ENCODE measurements around the gene ZFYVE26.

The ZFYVE26 gene

DNA sequence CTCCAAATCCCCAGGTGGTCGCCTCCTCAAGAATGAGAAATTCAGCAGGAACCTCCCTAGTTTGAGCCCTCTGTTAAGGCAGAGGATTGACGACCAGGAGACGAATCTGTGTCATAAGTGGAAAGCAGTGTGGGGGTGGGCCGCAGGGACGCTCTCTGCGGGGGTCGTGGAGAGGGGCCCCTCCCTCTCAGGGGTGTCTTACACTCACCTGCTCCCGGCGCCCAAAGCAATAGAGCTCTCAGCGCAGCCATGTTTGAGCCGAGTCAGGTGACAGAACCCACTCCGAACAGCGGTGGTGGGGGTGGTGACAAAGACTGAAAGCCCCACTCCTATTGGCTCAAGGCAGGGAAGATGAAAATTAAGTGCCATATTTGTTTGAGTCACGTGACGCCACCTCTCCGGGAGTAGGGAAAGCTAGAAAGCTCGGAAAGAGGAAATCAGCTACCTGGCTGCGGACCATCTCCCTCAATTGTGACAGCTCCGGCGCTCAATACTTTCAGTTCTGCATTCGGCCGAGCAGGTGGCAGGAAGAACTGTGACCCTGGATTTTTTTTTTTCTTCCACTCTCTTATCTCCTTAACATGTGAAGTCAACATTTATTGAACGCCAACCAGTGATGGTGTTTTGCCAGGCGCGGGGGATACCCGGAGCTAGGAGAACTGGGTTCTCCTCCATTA lies at the start of gene ZFYVE26:
Gene ZFYVE26, minus strand, starts transcription at position 265 of the 677 bp plus-strand sequence. CDS start 627 bp downstream, outside the sequence.
- Histone ChIP-seq H3K4me3 (ENCODE audit: low read length) (peak within 1 kb of the TSS; percentile 83), H3K27me3 (ENCODE audit: control insufficient read depth, insufficient read depth, low read length) (no peaks in the 10 kb centered on the region), H3K9ac (ENCODE audit: low read length) (peak within 1 kb of the TSS; percentile 92), H3K36me3 (ENCODE audit: control insufficient read depth, insufficient read depth, low read length) (no peaks in the 10 kb centered on the region), H3K9me3 (ENCODE audit: control insufficient read depth, low read length) (no peaks in the 10 kb centered on the region), H3K4me1 (ENCODE audit: control insufficient read depth, insufficient read depth, low read length) (peaks cover 13% of the 10 kb centered on the region)

DNA sequence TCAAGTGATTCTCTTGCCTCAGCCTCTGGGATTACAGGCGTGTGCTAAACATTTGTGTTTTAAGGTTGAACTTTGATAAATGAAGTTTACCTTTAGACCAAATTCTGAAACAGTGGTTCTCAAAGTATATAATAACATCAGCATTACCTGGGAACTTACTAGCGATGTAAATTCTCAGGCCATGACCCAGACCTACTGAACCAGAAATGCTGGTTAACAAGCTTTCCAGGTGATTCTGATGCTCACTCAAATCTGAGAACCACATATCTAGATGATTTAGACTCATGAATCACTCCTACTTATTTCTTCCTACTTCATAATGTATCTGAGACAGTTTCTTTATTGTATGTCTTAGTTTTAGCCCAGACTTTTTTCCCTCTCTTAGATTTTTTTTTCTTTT lies 46.8 kb upstream of the ZFYVE26 start:
- no peaks in the 10 kb centered on the region for H3K27me3 ChIP-seq (ENCODE audit: control insufficient read depth, insufficient read depth, low read length)
- no peaks in the 10 kb centered on the region for H3K9me3 ChIP-seq (ENCODE audit: control insufficient read depth, low read length)
- no peaks in the 10 kb centered on the region for H3K36me3 ChIP-seq (ENCODE audit: control insufficient read depth, insufficient read depth, low read length)
- H3K4me3 ChIP-seq (ENCODE audit: low read length) = no peak overlapping the region
- H3K4me1 ChIP-seq (ENCODE audit: control insufficient read depth, insufficient read depth, low read length) = peaks cover 6% of the 10 kb centered on the region
- no peak overlapping the region for H3K9ac ChIP-seq (ENCODE audit: low read length)

DNA sequence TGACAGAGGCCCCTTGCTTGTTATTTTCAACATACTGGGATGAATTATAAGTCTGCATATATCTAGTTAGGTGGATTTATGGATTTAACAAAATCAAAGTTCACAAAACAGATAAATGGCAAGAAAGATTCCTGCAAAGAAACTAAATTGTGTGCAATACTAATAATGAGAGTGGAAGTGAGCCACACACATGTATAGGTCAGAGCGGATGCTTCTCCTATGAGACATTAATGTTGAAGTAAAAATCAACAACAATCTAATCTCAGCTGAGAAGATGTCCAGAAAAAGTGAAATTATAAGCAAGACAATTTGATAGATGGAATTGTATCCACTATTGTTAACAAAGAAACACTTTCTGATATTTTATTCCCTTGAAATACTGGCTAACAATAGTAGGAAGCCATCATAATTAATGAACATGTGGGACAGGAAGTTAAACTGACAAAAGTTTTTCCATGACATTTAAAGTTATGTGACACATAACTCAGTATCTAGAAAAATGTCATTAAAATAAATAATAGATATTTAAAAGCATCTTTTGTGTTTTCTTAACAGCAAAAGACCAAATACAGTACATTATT lies 42.9 kb upstream of the ZFYVE26 start:
- Histone ChIP-seq H3K27me3 (ENCODE audit: control insufficient read depth, insufficient read depth, low read length) (no peaks in the 10 kb centered on the region), H3K9ac (ENCODE audit: low read length) (no peak overlapping the region), H3K4me3 (ENCODE audit: low read length) (no peak overlapping the region), H3K9me3 (ENCODE audit: control insufficient read depth, low read length) (no peaks in the 10 kb centered on the region), H3K4me1 (ENCODE audit: control insufficient read depth, insufficient read depth, low read length) (no peaks in the 10 kb centered on the region), H3K36me3 (ENCODE audit: control insufficient read depth, insufficient read depth, low read length) (no peaks in the 10 kb centered on the region)

DNA sequence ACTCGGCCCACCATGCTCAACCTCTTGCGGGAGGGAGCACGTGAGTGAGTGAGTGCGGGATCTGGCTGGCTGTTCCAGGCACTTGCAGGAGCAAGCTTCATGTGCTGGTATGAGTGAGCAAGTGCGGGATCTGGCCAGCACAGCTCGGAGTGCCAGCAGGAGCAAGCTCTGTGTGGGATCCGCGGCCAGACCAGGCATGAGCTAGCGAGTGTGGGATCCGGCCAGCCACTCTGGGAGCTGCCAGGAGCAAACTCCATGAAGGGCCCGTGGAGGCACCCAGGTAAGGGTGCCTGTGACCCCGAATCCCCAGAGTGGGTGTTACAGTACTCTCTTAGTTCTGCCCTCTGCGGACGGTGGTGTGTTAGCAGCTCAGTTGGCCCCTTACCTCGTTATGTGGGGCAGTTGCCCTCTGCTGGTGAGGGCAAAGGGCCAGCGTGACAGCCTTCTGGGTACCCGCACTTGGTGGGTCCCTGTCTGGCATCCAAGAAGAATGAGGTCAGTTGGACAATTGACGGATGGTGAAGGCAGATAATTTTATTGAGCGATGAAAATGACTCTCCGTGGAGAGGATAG lies 41.5 kb upstream of the ZFYVE26 start:
- no peaks in the 10 kb centered on the region for H3K4me1 ChIP-seq (ENCODE audit: control insufficient read depth, insufficient read depth, low read length)
- no peak overlapping the region for H3K4me3 ChIP-seq (ENCODE audit: low read length)
- no peaks in the 10 kb centered on the region for H3K9me3 ChIP-seq (ENCODE audit: control insufficient read depth, low read length)
- no peaks in the 10 kb centered on the region for H3K36me3 ChIP-seq (ENCODE audit: control insufficient read depth, insufficient read depth, low read length)
- H3K27me3 ChIP-seq (ENCODE audit: control insufficient read depth, insufficient read depth, low read length) = no peaks in the 10 kb centered on the region
- no peak overlapping the region for H3K9ac ChIP-seq (ENCODE audit: low read length)

DNA sequence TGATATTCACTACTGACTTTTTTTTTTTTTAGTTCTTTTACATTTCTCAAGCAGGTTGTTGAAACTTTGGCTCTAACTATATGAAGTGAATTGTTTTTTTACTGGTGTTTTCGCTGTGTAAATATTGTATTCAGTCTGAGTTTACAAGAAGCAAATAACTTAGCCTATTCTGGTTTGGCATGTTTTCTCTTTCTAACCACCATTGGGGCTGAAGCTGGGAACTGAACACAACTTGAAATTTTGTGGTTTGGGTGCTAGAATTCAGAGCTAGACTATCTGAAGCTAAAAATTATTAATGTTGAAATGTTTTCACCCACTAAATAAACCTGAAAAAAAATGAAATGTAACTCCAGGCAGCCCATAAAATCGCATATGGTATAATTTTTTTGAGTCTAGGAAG lies 40.4 kb upstream of the ZFYVE26 start:
- H3K4me1 ChIP-seq (ENCODE audit: control insufficient read depth, insufficient read depth, low read length) = no peaks in the 10 kb centered on the region
- no peak overlapping the region for H3K9ac ChIP-seq (ENCODE audit: low read length)
- no peaks in the 10 kb centered on the region for H3K9me3 ChIP-seq (ENCODE audit: control insufficient read depth, low read length)
- no peaks in the 10 kb centered on the region for H3K27me3 ChIP-seq (ENCODE audit: control insufficient read depth, insufficient read depth, low read length)
- no peaks in the 10 kb centered on the region for H3K36me3 ChIP-seq (ENCODE audit: control insufficient read depth, insufficient read depth, low read length)
- H3K4me3 ChIP-seq (ENCODE audit: low read length) = no peak overlapping the region

DNA sequence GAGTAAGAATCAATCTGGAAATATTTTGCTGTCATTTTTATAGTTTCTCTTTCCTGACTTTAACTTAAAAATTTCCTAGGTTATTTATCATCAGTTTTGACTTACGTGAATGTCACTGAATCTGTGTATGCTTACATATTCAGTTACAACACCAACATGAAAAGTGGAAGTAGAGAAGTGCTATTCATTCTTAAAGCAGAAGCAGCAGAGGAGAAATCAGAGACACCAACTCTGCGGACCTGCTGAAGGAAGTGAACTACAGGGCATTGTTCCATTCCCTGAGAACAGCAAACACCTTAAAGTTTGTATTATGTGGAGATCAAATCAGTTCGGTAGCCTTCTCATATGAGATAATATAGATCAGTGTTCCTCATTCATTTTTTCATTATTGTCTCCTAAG lies 37.3 kb upstream of the ZFYVE26 start:
- H3K4me1 ChIP-seq (ENCODE audit: control insufficient read depth, insufficient read depth, low read length) = no peaks in the 10 kb centered on the region
- H3K4me3 ChIP-seq (ENCODE audit: low read length) = no peak overlapping the region
- no peaks in the 10 kb centered on the region for H3K27me3 ChIP-seq (ENCODE audit: control insufficient read depth, insufficient read depth, low read length)
- H3K9me3 ChIP-seq (ENCODE audit: control insufficient read depth, low read length) = no peaks in the 10 kb centered on the region
- no peaks in the 10 kb centered on the region for H3K36me3 ChIP-seq (ENCODE audit: control insufficient read depth, insufficient read depth, low read length)
- no peak overlapping the region for H3K9ac ChIP-seq (ENCODE audit: low read length)

DNA sequence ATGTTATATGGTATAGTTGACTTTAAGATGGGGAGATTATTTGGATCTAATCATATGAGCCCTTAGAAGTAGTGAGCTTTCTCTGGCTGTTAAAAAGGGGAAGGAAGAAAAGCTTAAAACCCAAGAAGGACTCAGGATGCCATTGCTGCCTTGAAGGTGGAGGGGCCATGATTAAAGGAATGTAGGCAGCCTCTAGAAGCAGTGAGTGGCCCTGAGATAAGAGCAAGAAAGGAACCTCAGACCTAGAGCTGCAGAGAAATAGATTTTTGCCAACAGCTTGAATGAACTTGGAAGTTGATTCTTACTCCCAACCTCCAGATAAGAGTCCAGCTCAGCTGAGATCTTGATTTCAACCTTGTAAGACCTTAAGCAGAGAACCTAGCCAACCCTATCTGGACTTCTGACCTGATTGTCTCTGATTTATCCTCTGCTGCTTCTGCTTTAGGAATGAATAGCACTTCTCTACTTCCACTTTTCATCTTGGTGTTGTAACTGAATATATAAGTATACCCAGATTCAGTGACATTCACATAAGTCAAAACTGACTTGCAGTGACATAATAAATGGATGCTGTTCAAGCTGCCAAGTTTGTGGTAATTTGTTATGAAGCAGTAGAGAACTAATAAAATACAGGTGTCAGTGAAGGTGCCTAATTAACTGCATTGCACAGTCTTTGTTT lies 36.7 kb upstream of the ZFYVE26 start:
- no peaks in the 10 kb centered on the region for H3K36me3 ChIP-seq (ENCODE audit: control insufficient read depth, insufficient read depth, low read length)
- H3K27me3 ChIP-seq (ENCODE audit: control insufficient read depth, insufficient read depth, low read length) = no peaks in the 10 kb centered on the region
- H3K9me3 ChIP-seq (ENCODE audit: control insufficient read depth, low read length) = no peaks in the 10 kb centered on the region
- no peaks in the 10 kb centered on the region for H3K4me1 ChIP-seq (ENCODE audit: control insufficient read depth, insufficient read depth, low read length)
- H3K4me3 ChIP-seq (ENCODE audit: low read length) = no peak overlapping the region
- H3K9ac ChIP-seq (ENCODE audit: low read length) = no peak overlapping the region

DNA sequence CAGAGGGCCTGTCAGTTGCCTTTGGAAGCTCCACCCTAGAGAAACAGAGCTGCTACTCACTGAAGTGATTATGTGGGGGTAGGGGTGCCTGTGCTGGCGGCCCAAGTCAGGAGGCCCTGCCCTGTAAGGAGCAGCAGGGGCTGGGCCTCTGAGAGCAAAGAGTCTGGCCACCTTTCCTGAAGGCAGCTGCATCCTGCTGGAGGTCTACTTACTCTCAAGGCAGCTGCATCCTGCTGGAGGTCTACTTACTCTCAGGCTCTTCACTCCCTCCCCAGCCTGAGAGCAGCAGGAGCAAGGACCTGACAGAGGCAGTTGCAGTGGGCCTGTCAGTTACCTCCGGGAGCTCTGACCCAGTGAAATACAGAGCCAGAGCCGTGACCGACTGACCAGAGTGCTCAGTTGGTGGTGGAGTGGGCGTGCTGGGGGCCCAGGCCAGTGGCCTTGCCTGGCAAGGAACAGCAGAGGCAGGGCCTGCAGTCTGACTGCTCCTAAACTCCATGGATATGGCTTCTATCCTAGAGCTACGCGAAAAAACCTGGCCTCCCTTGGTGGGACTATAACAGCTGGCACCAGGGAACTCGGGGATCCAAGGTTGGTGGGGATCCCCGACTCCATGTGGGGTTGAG lies 35.5 kb upstream of the ZFYVE26 start:
- Histone ChIP-seq H3K4me1 (ENCODE audit: control insufficient read depth, insufficient read depth, low read length) (no peaks in the 10 kb centered on the region), H3K27me3 (ENCODE audit: control insufficient read depth, insufficient read depth, low read length) (no peaks in the 10 kb centered on the region), H3K9ac (ENCODE audit: low read length) (no peak overlapping the region), H3K9me3 (ENCODE audit: control insufficient read depth, low read length) (no peaks in the 10 kb centered on the region), H3K4me3 (ENCODE audit: low read length) (no peak overlapping the region), H3K36me3 (ENCODE audit: control insufficient read depth, insufficient read depth, low read length) (no peaks in the 10 kb centered on the region)

DNA sequence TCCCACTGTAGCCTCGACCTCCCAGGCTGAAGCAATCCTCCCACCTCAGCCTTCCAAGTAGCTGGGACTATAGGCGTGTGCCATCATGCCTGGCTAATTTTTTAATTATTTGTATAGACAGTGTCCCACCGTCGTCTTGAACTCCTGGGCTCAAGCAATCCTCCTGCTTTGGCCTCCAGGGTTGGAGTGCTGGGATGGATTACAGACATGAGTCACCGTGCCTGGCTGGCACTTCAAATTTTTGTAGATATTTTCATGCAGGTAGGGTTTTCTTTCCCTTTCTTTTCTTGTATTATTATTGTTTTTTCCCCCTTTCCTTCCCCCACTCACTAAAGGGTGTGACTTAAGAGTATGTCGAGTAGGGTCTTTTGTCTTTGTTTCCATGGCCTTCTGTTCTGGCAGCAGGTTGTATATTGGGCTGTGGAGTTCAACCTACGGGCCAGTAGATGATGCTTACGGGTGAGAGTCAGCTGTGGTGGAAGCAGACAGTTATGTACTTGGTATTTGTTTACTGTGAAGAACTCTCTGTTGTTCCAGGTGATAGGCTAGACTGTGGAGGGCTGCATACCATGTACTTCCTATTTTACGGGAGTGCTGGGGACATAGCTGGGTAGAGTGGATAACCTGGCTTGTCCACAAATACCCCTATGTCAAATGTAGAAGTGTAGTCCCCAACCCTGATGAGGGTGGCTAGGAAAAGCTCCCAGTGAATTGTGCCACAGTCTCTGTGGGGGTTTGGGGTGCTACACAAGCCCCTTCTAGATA lies 33.9 kb upstream of the ZFYVE26 start:
- Histone ChIP-seq H3K27me3 (ENCODE audit: control insufficient read depth, insufficient read depth, low read length) (no peaks in the 10 kb centered on the region), H3K36me3 (ENCODE audit: control insufficient read depth, insufficient read depth, low read length) (no peaks in the 10 kb centered on the region), H3K9ac (ENCODE audit: low read length) (no peak overlapping the region), H3K9me3 (ENCODE audit: control insufficient read depth, low read length) (no peaks in the 10 kb centered on the region), H3K4me1 (ENCODE audit: control insufficient read depth, insufficient read depth, low read length) (no peaks in the 10 kb centered on the region), H3K4me3 (ENCODE audit: low read length) (no peak overlapping the region)

DNA sequence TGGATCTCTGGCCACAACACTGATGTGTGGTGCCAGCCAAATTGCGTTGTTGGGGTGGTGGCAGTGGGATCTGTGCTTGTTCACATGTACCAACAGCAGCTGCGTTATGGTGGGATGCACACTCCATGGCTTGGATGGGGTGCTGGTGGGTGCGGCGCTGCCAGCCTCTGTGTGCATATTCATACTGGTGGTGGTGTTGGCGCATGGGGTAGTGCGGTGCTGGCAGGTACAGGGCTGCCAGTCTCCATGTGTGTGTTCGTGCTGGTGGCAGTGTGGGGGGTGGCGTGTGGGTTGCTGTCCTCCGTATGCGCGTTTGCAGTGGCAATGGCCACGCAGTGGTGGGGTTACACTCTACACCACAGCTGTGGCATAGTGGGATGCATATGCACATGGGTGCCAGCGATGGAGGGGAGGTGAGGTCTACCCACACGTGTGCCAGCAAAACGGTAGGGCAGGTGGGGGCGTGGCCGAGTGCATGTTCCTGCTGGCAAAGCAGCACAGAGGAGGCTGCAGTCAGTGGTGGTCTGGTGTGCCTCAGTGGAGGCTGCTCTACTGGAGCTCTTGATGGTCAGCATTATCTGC lies 29.7 kb upstream of the ZFYVE26 start:
- no peaks in the 10 kb centered on the region for H3K4me1 ChIP-seq (ENCODE audit: control insufficient read depth, insufficient read depth, low read length)
- H3K27me3 ChIP-seq (ENCODE audit: control insufficient read depth, insufficient read depth, low read length) = no peaks in the 10 kb centered on the region
- no peaks in the 10 kb centered on the region for H3K9me3 ChIP-seq (ENCODE audit: control insufficient read depth, low read length)
- H3K4me3 ChIP-seq (ENCODE audit: low read length) = no peak overlapping the region
- no peak overlapping the region for H3K9ac ChIP-seq (ENCODE audit: low read length)
- H3K36me3 ChIP-seq (ENCODE audit: control insufficient read depth, insufficient read depth, low read length) = no peaks in the 10 kb centered on the region

DNA sequence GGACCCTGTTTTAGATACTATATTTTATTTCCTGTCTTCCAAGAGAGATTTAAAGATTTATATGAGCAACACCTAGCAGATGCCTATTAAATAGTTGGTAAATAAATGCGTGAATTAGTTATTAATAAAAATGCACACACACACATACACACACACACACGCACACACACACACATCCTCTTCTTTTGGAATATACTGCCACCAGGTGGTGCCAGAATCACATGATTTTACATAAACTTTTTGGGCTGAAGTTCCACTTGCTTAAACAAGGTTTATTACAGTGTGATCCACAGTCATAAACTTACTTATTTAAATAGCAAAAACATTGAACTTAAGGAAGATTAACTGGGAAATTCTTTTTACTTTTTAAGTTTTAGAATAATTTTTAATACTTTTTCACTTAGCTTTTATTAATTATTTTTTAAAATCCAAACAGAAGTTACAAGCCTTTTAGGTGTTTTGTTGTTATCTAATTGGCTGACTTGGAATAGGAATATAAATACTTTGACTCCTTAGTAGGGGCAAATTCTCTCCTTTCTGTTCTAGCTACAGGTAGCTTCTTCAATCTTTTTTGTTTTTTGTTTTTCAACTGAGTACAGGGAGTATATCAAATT lies 20.7 kb upstream of the ZFYVE26 start:
- no peaks in the 10 kb centered on the region for H3K9me3 ChIP-seq (ENCODE audit: control insufficient read depth, low read length)
- H3K36me3 ChIP-seq (ENCODE audit: control insufficient read depth, insufficient read depth, low read length) = no peaks in the 10 kb centered on the region
- H3K9ac ChIP-seq (ENCODE audit: low read length) = no peak overlapping the region

More for the DNA sequence above, 20.7 kb upstream of the ZFYVE26 start:
- Histone ChIP-seq H3K27me3 (ENCODE audit: control insufficient read depth, insufficient read depth, low read length) (no peaks in the 10 kb centered on the region), H3K4me3 (ENCODE audit: low read length) (no peak overlapping the region), H3K4me1 (ENCODE audit: control insufficient read depth, insufficient read depth, low read length) (no peaks in the 10 kb centered on the region)
